WTC11 (cell line): ENCODE data around the gene SAE1. TPM values are rescaled to one million over a fixed set of nuclear protein-coding genes. Genes with fewer than 3 reads are reported as not detected.

Experiments used
- ATAC-seq: fragments of 200-7000 bp; cut with Tn5 transposase; 2 replicates; pipeline ENCODE4 v1.10.0; 2021; ENCODE audit warnings: mild to moderate bottlenecking, moderate library complexity
- CTCF ChIA-PET: fragments of 300-600 bp; sonication (Branson Sonifier 250); formaldehyde crosslinking; loops from one replicate; lab custom pipeline; 2021; ENCODE audit warnings: antibody characterized with exemption; lab: Charles Lee
- POLR2A ChIA-PET: fragments of 350-600 bp; sonication (Branson Sonifier 250); formaldehyde crosslinking; loops from one replicate; lab custom pipeline; 2021; ENCODE audit warnings: antibody characterized with exemption; lab: Charles Lee
- DNase-seq: peaks from one replicate; pipeline ENCODE4 v3.0.0; 2021; ENCODE audit warnings: low spot score
- H3K27ac Mint-ChIP-seq: 2 replicates; pipeline ENCODE4 v1.8.0; 2021; ENCODE audit warnings: mixed read lengths
- H3K27me3 Mint-ChIP-seq: 2 replicates; pipeline ENCODE4 v1.8.0; 2021; ENCODE audit warnings: low read depth, mild to moderate bottlenecking, moderate library complexity, mixed read lengths
- H3K36me3 Mint-ChIP-seq: 2 replicates; pipeline ENCODE4 v1.8.0; 2021; ENCODE audit warnings: mixed read lengths
- H3K4me1 Mint-ChIP-seq: 2 replicates; pipeline ENCODE4 v1.8.0; 2022; ENCODE audit warnings: mixed read lengths
- H3K4me3 Mint-ChIP-seq: 2 replicates; pipeline ENCODE4 v1.8.0; 2021; ENCODE audit warnings: mild to moderate bottlenecking, moderate library complexity, mixed read lengths
- H3K9me3 Mint-ChIP-seq: 2 replicates; pipeline ENCODE4 v1.8.0; 2021; ENCODE audit warnings: mixed read lengths
- AFF4 ChIP-seq: sonication (generic); formaldehyde crosslinking; IDR thresholded peaks from 2 replicates; pipeline ENCODE4 v1.8.1; 2023; ENCODE audit warnings: mild to moderate bottlenecking, missing genetic modification reagents, borderline replicate concordance
- CREM ChIP-seq: sonication (generic); formaldehyde crosslinking; IDR thresholded peaks from 2 replicates; pipeline ENCODE4 v1.8.1; 2022; ENCODE audit warnings: mild to moderate bottlenecking, missing genetic modification reagents, moderate library complexity
- FOXJ3 ChIP-seq: sonication (generic); formaldehyde crosslinking; IDR thresholded peaks from 2 replicates; pipeline ENCODE4 v1.9.0; 2021; ENCODE audit warnings: missing genetic modification reagents, mild to moderate bottlenecking, borderline replicate concordance
- FOXK1 ChIP-seq: sonication (generic); formaldehyde crosslinking; IDR thresholded peaks from 2 replicates; pipeline ENCODE4 v1.8.0; 2022; ENCODE audit warnings: mild to moderate bottlenecking, moderate library complexity, missing genetic modification reagents
- MAX ChIP-seq: sonication (generic); formaldehyde crosslinking; IDR thresholded peaks from 2 replicates; pipeline ENCODE4 v1.8.0; 2022; ENCODE audit warnings: mild to moderate bottlenecking, missing genetic modification reagents
- NFYB ChIP-seq: sonication (generic); formaldehyde crosslinking; conservative IDR thresholded peaks from 2 replicates; pipeline ENCODE4 v1.8.0; 2022; ENCODE audit warnings: low read depth, missing genetic modification reagents
- OVOL2 ChIP-seq: fragments of 250-450 bp; sonication (Bioruptor Pico); IDR thresholded peaks from 2 replicates; pipeline ENCODE4 v1.9.0; 2021; ENCODE audit warnings: mild to moderate bottlenecking, borderline replicate concordance
- PREB ChIP-seq: sonication (generic); formaldehyde crosslinking; IDR thresholded peaks from 2 replicates; pipeline ENCODE4 v1.8.1; 2022; ENCODE audit warnings: mild to moderate bottlenecking, missing genetic modification reagents, moderate library complexity, borderline replicate concordance
- PRRX2 ChIP-seq: fragments of 250-450 bp; sonication (Bioruptor Pico); IDR thresholded peaks from 2 replicates; pipeline ENCODE4 v1.8.0; 2021; ENCODE audit warnings: mild to moderate bottlenecking
- RORB ChIP-seq: fragments of 250-450 bp; sonication (Bioruptor Pico); IDR thresholded peaks from 2 replicates; pipeline ENCODE4 v1.9.0; 2021; ENCODE audit warnings: mild to moderate bottlenecking
- SMAD3 ChIP-seq: sonication (generic); formaldehyde crosslinking; IDR thresholded peaks from 2 replicates; pipeline ENCODE4 v1.8.0; 2022; ENCODE audit warnings: missing genetic modification reagents, mild to moderate bottlenecking, borderline replicate concordance
- TEAD1 ChIP-seq: sonication (generic); formaldehyde crosslinking; IDR thresholded peaks from 2 replicates; pipeline ENCODE4 v1.8.0; 2022; ENCODE audit warnings: mild to moderate bottlenecking, missing genetic modification reagents
- ZNF232 ChIP-seq: sonication (generic); formaldehyde crosslinking; IDR thresholded peaks from 2 replicates; pipeline ENCODE4 v1.8.0; 2022; ENCODE audit warnings: mild to moderate bottlenecking, missing genetic modification reagents
- total RNA-seq: library from RNA; stranded (reverse); gene quantifications from 3 replicates; pipeline ENCODE4 v1.2.3, GENCODE V29; 2021
- TF ChIP-seq, protein P1 (sequence below): sonication (generic); formaldehyde crosslinking; conservative IDR thresholded peaks from 2 replicates; pipeline ENCODE4 v1.8.1; 2023; ENCODE audit warnings: mild to moderate bottlenecking, low read depth, missing genetic modification reagents, moderate library complexity
- TF ChIP-seq, protein P2 (sequence below): sonication (generic); formaldehyde crosslinking; IDR thresholded peaks from 2 replicates; pipeline ENCODE4 v1.8.1; 2023; ENCODE audit warnings: mild to moderate bottlenecking, missing genetic modification reagents, moderate library complexity
- TF ChIP-seq, protein P3 (sequence below): sonication (generic); formaldehyde crosslinking; IDR thresholded peaks from 2 replicates; pipeline ENCODE4 v1.8.0; 2023; ENCODE audit warnings: missing genetic modification reagents, mild to moderate bottlenecking, borderline replicate concordance

SAE1 gene
- total RNA-seq, 1 experiment from 2014 or later, result 224 TPM

DNA sequence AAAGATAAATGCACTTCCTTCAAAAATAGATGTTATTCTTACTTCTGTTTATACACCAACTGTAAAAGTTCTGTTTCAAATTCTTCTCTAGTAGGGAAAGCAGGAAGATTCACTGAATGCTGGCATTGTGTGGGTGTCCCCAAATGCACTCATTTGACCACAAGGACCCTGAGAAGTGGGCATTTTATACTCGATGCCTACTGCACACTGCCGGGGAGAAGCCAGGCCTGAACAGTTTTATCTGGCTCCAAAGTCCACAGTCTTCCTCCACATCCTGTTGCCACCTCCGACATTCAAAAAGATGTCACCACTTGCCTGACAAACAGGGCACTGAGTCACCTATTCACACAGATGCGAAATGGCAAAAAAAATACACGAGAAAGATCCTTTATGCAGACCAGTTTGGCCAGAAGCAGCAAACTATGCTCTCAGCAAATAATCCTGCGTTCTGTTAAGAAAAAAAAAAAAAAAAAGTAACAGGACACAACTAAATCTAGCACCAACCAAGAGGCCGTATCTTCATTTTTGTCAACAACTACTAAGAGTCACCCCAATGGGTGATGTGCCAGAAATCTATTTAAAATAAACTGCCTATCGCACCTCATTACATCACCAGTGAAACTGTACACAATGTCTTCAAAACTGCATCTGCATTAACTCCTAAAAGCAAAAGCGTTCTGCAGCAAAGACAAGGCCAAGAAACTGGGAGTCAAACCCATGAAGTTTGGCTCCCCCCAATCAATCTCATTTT lies 23.3 kb upstream of the SAE1 start:
- no peaks in the 10 kb centered on the region for H3K27me3 Mint-ChIP-seq
- TF ChIP-seq FOXJ3 (CRISPR knock-in tag) (no peak), AFF4 (CRISPR knock-in tag) (no peak), RORB (no peak)
- TF ChIP-seq, all 79 proteins: peak for 0
- Mint-ChIP-seq H3K4me3 (no peak overlapping the region), H3K27ac (peak overlapping the region; percentile 99), H3K9me3 (no peaks in the 10 kb centered on the region), H3K4me1 (peaks cover 58% of the 10 kb centered on the region), H3K36me3 (peaks cover 26% of the 10 kb centered on the region)
- DNase-seq (no peak), ATAC-seq (no peak)
- ChIA-PET POLR2A (no interaction called here), CTCF (interaction anchor here (0.8 to 2.1 kb wide), 3 partner anchors 28 to 137 kb away, joined by 3 to 11 read pairs (median 4); no protein-coding TSS in a partner anchor)

DNA sequence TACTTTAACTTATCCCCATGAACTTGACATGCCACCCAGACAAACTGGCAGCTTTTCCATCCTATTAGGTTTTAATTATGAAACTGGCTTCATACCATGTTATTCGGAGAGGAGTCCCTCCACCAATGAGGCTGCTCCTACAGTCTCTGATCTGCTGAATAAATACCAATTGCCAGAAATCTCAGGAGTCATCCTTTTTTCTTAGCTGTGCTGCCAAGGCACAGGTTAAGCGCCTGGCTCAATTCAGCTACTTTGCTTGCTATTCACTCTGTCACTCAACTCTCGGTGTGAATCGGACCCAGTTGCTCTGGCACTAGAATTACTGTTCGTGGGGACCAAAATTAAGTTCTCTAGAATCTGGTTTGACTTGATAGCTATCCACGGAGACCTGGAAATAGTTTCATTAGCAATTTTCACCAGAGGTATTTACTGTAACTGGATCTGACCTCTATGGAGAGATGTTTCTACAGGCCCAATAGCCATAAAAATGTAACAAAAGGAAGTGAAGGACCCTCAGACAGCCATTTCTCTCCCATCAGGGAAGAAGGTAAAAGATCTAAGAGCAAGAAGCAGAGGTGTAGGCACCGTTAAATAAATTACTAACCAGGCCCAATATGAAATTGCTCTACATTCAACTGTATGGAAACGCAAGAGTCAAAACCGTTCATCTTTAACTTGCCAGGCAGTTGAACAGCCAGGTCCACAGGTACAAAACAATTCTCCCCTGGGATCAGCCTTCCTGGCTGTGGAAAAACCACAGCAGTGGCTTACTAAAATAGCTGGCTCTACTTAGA lies 22.5 kb upstream of the SAE1 start:
- H3K27me3 Mint-ChIP-seq, result no peaks in the 10 kb centered on the region
- DNase-seq, result no peak
- H3K9me3 Mint-ChIP-seq, result no peaks in the 10 kb centered on the region
- peaks cover 26% of the 10 kb centered on the region for H3K36me3 Mint-ChIP-seq
- H3K4me1 Mint-ChIP-seq, result peaks cover 53% of the 10 kb centered on the region
- ATAC-seq, result no peak
- H3K4me3 Mint-ChIP-seq, result peak overlapping the region; percentile 91
- CTCF ChIA-PET, result interaction anchor here (2.1 to 2.5 kb wide), 2 partner anchors 29 to 136 kb away, joined by 7 to 11 read pairs; no protein-coding TSS in a partner anchor
- POLR2A ChIA-PET, result interaction anchor here (1.5 kb wide), 1 partner anchor 23 kb away, joined by 3 read pairs; the partner anchor contains the start of gene SAE1
- peak overlapping the region; percentile 99 for H3K27ac Mint-ChIP-seq
- no peak for TF ChIP-seq ZNF232 (CRISPR knock-in tag)
- TF ChIP-seq RORB, result no peak
- no peak for TF ChIP-seq PRRX2 (CRISPR knock-in tag)
- TF ChIP-seq CREM (CRISPR knock-in tag), result no peak
- TF ChIP-seq MAX, result no peak
- TF ChIP-seq TEAD1, result no peak
- TF ChIP-seq, protein P1, sequence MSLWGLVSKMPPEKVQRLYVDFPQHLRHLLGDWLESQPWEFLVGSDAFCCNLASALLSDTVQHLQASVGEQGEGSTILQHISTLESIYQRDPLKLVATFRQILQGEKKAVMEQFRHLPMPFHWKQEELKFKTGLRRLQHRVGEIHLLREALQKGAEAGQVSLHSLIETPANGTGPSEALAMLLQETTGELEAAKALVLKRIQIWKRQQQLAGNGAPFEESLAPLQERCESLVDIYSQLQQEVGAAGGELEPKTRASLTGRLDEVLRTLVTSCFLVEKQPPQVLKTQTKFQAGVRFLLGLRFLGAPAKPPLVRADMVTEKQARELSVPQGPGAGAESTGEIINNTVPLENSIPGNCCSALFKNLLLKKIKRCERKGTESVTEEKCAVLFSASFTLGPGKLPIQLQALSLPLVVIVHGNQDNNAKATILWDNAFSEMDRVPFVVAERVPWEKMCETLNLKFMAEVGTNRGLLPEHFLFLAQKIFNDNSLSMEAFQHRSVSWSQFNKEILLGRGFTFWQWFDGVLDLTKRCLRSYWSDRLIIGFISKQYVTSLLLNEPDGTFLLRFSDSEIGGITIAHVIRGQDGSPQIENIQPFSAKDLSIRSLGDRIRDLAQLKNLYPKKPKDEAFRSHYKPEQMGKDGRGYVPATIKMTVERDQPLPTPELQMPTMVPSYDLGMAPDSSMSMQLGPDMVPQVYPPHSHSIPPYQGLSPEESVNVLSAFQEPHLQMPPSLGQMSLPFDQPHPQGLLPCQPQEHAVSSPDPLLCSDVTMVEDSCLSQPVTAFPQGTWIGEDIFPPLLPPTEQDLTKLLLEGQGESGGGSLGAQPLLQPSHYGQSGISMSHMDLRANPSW (CRISPR knock-in tag), result no peak
- TF ChIP-seq, protein P2, sequence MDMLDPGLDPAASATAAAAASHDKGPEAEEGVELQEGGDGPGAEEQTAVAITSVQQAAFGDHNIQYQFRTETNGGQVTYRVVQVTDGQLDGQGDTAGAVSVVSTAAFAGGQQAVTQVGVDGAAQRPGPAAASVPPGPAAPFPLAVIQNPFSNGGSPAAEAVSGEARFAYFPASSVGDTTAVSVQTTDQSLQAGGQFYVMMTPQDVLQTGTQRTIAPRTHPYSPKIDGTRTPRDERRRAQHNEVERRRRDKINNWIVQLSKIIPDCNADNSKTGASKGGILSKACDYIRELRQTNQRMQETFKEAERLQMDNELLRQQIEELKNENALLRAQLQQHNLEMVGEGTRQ (CRISPR knock-in tag), result no peak
- no peak for TF ChIP-seq FOXK1 (CRISPR knock-in tag)
- TF ChIP-seq, protein P3, sequence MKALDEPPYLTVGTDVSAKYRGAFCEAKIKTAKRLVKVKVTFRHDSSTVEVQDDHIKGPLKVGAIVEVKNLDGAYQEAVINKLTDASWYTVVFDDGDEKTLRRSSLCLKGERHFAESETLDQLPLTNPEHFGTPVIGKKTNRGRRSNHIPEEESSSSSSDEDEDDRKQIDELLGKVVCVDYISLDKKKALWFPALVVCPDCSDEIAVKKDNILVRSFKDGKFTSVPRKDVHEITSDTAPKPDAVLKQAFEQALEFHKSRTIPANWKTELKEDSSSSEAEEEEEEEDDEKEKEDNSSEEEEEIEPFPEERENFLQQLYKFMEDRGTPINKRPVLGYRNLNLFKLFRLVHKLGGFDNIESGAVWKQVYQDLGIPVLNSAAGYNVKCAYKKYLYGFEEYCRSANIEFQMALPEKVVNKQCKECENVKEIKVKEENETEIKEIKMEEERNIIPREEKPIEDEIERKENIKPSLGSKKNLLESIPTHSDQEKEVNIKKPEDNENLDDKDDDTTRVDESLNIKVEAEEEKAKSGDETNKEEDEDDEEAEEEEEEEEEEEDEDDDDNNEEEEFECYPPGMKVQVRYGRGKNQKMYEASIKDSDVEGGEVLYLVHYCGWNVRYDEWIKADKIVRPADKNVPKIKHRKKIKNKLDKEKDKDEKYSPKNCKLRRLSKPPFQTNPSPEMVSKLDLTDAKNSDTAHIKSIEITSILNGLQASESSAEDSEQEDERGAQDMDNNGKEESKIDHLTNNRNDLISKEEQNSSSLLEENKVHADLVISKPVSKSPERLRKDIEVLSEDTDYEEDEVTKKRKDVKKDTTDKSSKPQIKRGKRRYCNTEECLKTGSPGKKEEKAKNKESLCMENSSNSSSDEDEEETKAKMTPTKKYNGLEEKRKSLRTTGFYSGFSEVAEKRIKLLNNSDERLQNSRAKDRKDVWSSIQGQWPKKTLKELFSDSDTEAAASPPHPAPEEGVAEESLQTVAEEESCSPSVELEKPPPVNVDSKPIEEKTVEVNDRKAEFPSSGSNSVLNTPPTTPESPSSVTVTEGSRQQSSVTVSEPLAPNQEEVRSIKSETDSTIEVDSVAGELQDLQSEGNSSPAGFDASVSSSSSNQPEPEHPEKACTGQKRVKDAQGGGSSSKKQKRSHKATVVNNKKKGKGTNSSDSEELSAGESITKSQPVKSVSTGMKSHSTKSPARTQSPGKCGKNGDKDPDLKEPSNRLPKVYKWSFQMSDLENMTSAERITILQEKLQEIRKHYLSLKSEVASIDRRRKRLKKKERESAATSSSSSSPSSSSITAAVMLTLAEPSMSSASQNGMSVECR, result no peak
- TF ChIP-seq SMAD3, result no peak
- no peak for TF ChIP-seq OVOL2 (CRISPR knock-in tag)
- no peak for TF ChIP-seq PREB
- no peak for TF ChIP-seq NFYB (CRISPR knock-in tag)
